ENCODE results near the gene SFXN5.

DNA sequence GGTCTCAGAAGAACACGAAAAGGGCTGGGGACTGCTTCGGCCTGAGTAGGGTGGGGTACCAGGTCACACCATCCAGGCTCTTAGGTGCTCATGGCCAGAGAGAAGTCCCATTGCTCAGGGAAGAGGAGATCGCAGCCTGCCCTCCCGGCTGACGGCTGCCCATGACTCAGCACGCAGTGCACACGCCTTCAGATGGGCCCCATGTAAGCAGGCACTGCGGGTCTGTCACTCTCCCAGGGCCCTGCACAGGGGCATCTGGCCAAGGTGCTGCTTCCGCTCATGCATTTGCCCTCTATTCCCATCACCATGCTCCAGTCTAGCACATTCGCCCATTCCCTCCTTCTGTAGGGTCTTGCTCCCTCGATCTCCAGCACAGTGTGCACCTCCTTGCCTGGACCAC, 34.7 kb downstream of the SFXN5 start:
- TF ChIP-seq, protein P1, sequence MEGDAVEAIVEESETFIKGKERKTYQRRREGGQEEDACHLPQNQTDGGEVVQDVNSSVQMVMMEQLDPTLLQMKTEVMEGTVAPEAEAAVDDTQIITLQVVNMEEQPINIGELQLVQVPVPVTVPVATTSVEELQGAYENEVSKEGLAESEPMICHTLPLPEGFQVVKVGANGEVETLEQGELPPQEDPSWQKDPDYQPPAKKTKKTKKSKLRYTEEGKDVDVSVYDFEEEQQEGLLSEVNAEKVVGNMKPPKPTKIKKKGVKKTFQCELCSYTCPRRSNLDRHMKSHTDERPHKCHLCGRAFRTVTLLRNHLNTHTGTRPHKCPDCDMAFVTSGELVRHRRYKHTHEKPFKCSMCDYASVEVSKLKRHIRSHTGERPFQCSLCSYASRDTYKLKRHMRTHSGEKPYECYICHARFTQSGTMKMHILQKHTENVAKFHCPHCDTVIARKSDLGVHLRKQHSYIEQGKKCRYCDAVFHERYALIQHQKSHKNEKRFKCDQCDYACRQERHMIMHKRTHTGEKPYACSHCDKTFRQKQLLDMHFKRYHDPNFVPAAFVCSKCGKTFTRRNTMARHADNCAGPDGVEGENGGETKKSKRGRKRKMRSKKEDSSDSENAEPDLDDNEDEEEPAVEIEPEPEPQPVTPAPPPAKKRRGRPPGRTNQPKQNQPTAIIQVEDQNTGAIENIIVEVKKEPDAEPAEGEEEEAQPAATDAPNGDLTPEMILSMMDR (IDR thresholded peaks at IDR 0.05; ENCODE audit: insufficient read depth, low read length, poor library complexity, severe bottlenecking): no peak
- TF ChIP-seq EZH2phosphoT487 (conservative IDR thresholded peaks at IDR 0.05; ENCODE audit: low read length): no peak
